Measurements from ENCODE around the gene CDK18.

GRCh38 chr1:205499789-205500188 lies 4.7 kb upstream of the CDK18 start:
- TF ChIP-seq POLR2AphosphoS5 (IDR thresholded peaks at IDR 0.05) (no peak), POLR2A (IDR thresholded peaks at IDR 0.05) (no peak)
- TF ChIP-seq, protein P1, sequence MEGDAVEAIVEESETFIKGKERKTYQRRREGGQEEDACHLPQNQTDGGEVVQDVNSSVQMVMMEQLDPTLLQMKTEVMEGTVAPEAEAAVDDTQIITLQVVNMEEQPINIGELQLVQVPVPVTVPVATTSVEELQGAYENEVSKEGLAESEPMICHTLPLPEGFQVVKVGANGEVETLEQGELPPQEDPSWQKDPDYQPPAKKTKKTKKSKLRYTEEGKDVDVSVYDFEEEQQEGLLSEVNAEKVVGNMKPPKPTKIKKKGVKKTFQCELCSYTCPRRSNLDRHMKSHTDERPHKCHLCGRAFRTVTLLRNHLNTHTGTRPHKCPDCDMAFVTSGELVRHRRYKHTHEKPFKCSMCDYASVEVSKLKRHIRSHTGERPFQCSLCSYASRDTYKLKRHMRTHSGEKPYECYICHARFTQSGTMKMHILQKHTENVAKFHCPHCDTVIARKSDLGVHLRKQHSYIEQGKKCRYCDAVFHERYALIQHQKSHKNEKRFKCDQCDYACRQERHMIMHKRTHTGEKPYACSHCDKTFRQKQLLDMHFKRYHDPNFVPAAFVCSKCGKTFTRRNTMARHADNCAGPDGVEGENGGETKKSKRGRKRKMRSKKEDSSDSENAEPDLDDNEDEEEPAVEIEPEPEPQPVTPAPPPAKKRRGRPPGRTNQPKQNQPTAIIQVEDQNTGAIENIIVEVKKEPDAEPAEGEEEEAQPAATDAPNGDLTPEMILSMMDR (IDR thresholded peaks at IDR 0.05): no peak
